ENCODE measurements around the gene PTGR1. TPM values are rescaled to one million over a fixed set of nuclear protein-coding genes. Genes with fewer than 3 reads are reported as not detected.
A peak's percentile ranks its signal among the peaks of the same experiment; 100 is the strongest.

PTGR1 gene
- total RNA-seq, 1 experiment from 2014 or later: 41.6 TPM

DNA sequence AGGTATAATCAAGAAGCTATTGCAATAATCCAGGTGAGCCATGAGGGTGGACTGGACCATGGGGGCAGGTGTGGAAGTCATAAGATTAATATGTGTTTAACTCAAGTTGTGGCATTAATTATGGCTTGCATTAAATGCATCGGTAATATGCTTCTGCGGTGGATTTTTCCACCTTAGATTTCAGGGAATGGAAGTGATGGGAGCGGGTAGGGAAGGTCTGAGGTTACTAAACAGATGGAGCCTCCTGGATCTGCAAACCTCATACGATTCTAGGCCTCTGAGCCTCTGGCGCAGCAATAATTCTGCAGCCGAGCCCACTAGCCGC, 74.8 kb downstream of the PTGR1 start:
- no peak for ATAC-seq
- peak overlapping the region; percentile 84 for H3K4me3 Mint-ChIP-seq
- TF ChIP-seq, protein P1, sequence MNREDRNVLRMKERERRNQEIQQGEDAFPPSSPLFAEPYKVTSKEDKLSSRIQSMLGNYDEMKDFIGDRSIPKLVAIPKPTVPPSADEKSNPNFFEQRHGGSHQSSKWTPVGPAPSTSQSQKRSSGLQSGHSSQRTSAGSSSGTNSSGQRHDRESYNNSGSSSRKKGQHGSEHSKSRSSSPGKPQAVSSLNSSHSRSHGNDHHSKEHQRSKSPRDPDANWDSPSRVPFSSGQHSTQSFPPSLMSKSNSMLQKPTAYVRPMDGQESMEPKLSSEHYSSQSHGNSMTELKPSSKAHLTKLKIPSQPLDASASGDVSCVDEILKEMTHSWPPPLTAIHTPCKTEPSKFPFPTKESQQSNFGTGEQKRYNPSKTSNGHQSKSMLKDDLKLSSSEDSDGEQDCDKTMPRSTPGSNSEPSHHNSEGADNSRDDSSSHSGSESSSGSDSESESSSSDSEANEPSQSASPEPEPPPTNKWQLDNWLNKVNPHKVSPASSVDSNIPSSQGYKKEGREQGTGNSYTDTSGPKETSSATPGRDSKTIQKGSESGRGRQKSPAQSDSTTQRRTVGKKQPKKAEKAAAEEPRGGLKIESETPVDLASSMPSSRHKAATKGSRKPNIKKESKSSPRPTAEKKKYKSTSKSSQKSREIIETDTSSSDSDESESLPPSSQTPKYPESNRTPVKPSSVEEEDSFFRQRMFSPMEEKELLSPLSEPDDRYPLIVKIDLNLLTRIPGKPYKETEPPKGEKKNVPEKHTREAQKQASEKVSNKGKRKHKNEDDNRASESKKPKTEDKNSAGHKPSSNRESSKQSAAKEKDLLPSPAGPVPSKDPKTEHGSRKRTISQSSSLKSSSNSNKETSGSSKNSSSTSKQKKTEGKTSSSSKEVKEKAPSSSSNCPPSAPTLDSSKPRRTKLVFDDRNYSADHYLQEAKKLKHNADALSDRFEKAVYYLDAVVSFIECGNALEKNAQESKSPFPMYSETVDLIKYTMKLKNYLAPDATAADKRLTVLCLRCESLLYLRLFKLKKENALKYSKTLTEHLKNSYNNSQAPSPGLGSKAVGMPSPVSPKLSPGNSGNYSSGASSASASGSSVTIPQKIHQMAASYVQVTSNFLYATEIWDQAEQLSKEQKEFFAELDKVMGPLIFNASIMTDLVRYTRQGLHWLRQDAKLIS (CRISPR knock-in tag; IDR thresholded peaks at IDR 0.05; ENCODE audit: borderline replicate concordance): no peak
- TF ChIP-seq, protein P2, sequence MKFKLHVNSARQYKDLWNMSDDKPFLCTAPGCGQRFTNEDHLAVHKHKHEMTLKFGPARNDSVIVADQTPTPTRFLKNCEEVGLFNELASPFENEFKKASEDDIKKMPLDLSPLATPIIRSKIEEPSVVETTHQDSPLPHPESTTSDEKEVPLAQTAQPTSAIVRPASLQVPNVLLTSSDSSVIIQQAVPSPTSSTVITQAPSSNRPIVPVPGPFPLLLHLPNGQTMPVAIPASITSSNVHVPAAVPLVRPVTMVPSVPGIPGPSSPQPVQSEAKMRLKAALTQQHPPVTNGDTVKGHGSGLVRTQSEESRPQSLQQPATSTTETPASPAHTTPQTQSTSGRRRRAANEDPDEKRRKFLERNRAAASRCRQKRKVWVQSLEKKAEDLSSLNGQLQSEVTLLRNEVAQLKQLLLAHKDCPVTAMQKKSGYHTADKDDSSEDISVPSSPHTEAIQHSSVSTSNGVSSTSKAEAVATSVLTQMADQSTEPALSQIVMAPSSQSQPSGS (CRISPR knock-in tag; IDR thresholded peaks at IDR 0.05; ENCODE audit: borderline replicate concordance, low read depth): no peak
- TF ChIP-seq ZNF138 (CRISPR knock-in tag; conservative IDR thresholded peaks at IDR 0.05) (no peak), RORB (CRISPR knock-in tag; IDR thresholded peaks at IDR 0.05) (no peak), ATF1 (CRISPR knock-in tag; IDR thresholded peaks at IDR 0.05) (no peak), TEAD4 (CRISPR knock-in tag; IDR thresholded peaks at IDR 0.05) (no peak), FOXK1 (CRISPR knock-in tag; IDR thresholded peaks at IDR 0.05) (no peak), GABPB1 (CRISPR knock-in tag; IDR thresholded peaks at IDR 0.05) (no peak), IRF2 (CRISPR knock-in tag; IDR thresholded peaks at IDR 0.05; ENCODE audit: borderline replicate concordance, low read depth) (no peak), ZNF416 (CRISPR knock-in tag; IDR thresholded peaks at IDR 0.05) (no peak), TCF7 (CRISPR knock-in tag; IDR thresholded peaks at IDR 0.05; ENCODE audit: low read depth) (no peak)
- TF ChIP-seq, protein P3, sequence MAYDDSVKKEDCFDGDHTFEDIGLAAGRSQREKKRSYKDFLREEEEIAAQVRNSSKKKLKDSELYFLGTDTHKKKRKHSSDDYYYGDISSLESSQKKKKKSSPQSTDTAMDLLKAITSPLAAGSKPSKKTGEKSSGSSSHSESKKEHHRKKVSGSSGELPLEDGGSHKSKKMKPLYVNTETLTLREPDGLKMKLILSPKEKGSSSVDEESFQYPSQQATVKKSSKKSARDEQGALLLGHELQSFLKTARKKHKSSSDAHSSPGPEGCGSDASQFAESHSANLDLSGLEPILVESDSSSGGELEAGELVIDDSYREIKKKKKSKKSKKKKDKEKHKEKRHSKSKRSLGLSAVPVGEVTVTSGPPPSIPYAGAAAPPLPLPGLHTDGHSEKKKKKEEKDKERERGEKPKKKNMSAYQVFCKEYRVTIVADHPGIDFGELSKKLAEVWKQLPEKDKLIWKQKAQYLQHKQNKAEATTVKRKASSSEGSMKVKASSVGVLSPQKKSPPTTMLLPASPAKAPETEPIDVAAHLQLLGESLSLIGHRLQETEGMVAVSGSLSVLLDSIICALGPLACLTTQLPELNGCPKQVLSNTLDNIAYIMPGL (CRISPR knock-in tag; IDR thresholded peaks at IDR 0.05): no peak
- TF ChIP-seq, protein P4, sequence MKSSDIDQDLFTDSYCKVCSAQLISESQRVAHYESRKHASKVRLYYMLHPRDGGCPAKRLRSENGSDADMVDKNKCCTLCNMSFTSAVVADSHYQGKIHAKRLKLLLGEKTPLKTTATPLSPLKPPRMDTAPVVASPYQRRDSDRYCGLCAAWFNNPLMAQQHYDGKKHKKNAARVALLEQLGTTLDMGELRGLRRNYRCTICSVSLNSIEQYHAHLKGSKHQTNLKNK (CRISPR knock-in tag; IDR thresholded peaks at IDR 0.05): no peak
- TF ChIP-seq, protein P5, sequence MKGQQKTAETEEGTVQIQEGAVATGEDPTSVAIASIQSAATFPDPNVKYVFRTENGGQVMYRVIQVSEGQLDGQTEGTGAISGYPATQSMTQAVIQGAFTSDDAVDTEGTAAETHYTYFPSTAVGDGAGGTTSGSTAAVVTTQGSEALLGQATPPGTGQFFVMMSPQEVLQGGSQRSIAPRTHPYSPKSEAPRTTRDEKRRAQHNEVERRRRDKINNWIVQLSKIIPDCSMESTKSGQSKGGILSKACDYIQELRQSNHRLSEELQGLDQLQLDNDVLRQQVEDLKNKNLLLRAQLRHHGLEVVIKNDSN (CRISPR knock-in tag; IDR thresholded peaks at IDR 0.05): no peak
- TF ChIP-seq, protein P6, sequence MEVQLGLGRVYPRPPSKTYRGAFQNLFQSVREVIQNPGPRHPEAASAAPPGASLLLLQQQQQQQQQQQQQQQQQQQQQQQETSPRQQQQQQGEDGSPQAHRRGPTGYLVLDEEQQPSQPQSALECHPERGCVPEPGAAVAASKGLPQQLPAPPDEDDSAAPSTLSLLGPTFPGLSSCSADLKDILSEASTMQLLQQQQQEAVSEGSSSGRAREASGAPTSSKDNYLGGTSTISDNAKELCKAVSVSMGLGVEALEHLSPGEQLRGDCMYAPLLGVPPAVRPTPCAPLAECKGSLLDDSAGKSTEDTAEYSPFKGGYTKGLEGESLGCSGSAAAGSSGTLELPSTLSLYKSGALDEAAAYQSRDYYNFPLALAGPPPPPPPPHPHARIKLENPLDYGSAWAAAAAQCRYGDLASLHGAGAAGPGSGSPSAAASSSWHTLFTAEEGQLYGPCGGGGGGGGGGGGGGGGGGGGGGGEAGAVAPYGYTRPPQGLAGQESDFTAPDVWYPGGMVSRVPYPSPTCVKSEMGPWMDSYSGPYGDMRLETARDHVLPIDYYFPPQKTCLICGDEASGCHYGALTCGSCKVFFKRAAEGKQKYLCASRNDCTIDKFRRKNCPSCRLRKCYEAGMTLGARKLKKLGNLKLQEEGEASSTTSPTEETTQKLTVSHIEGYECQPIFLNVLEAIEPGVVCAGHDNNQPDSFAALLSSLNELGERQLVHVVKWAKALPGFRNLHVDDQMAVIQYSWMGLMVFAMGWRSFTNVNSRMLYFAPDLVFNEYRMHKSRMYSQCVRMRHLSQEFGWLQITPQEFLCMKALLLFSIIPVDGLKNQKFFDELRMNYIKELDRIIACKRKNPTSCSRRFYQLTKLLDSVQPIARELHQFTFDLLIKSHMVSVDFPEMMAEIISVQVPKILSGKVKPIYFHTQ (CRISPR knock-in tag; IDR thresholded peaks at IDR 0.05): no peak
- TF ChIP-seq, protein P7, sequence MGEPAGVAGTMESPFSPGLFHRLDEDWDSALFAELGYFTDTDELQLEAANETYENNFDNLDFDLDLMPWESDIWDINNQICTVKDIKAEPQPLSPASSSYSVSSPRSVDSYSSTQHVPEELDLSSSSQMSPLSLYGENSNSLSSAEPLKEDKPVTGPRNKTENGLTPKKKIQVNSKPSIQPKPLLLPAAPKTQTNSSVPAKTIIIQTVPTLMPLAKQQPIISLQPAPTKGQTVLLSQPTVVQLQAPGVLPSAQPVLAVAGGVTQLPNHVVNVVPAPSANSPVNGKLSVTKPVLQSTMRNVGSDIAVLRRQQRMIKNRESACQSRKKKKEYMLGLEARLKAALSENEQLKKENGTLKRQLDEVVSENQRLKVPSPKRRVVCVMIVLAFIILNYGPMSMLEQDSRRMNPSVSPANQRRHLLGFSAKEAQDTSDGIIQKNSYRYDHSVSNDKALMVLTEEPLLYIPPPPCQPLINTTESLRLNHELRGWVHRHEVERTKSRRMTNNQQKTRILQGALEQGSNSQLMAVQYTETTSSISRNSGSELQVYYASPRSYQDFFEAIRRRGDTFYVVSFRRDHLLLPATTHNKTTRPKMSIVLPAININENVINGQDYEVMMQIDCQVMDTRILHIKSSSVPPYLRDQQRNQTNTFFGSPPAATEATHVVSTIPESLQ (CRISPR knock-in tag; IDR thresholded peaks at IDR 0.05): no peak
- POLR2A ChIA-PET: interaction anchor here (1.0 to 1.1 kb wide), 4 partner anchors 9 to 42 kb away, joined by 3 to 4 read pairs (median 3); no protein-coding TSS in a partner anchor
- H3K27me3 Mint-ChIP-seq (ENCODE audit: low read depth): peaks cover 6% of the 10 kb centered on the region; the same call in 1 of the 2 replicates
- peaks cover 59% of the 10 kb centered on the region for H3K4me1 Mint-ChIP-seq
- H3K27ac Mint-ChIP-seq: peak overlapping the region; percentile 20; the same call in 1 of the 2 replicates
- CTCF ChIA-PET: interaction anchor here (0.6 kb wide), 1 partner anchor 14 kb away, joined by 3 read pairs; no protein-coding TSS in a partner anchor
- peaks cover 9% of the 10 kb centered on the region for H3K36me3 Mint-ChIP-seq
- no peaks in the 10 kb centered on the region for H3K9me3 Mint-ChIP-seq
- DNase-seq (ENCODE audit: low spot score): no peak

Data from WTC11 (cell line).